Mesenchymal stem cell (in vitro differentiated cells and primary cell): Measurements from ENCODE around the gene ZNF469.
A peak's percentile ranks its signal among the peaks of the same experiment; 100 is the strongest.

Experiments used
- DNase-seq: peaks from one replicate; pipeline ENCODE4 v3.0.0-alpha.2; 2013
- H2AFZ ChIP-seq: one replicate; pipeline ENCODE4 v1.6.1; 2013; ENCODE audit warnings: low read depth, mild to moderate bottlenecking, control low read depth, inconsistent platforms, low read length, moderate library complexity
- H2AK5ac ChIP-seq: 2 replicates; pipeline ENCODE4 v1.6.1; 2013; ENCODE audit warnings: low read length, moderate library complexity, mild to moderate bottlenecking, inconsistent platforms; ENCODE audit not compliant: severe bottlenecking
- H2BK120ac ChIP-seq: one replicate; pipeline ENCODE4 v1.6.1; 2013; ENCODE audit warnings: low read depth, mild to moderate bottlenecking, inconsistent platforms, low read length, moderate library complexity
- H2BK12ac ChIP-seq, 2 experiments: one replicate each; pipeline ENCODE4 v1.6.1; 2013; ENCODE audit warnings: inconsistent platforms in 2 of 2, low read length in 2 of 2, mild to moderate bottlenecking in 2 of 2, moderate library complexity in 2 of 2, control low read depth in 1 of 2
- H2BK15ac ChIP-seq: one replicate; pipeline ENCODE4 v1.6.1; 2013; ENCODE audit warnings: mild to moderate bottlenecking, low read depth, inconsistent platforms; ENCODE audit not compliant: poor library complexity, severe bottlenecking
- H2BK5ac ChIP-seq: 2 replicates; pipeline ENCODE4 v1.6.1; 2013; ENCODE audit warnings: low read depth, mild to moderate bottlenecking, low read length, control low read depth, inconsistent platforms; ENCODE audit not compliant: poor library complexity, severe bottlenecking
- H3K14ac ChIP-seq, 2 experiments: one replicate each; pipeline ENCODE4 v1.6.1; 2013; ENCODE audit warnings: inconsistent platforms in 2 of 2, low read length in 2 of 2, control low read depth in 1 of 2, mild to moderate bottlenecking in 1 of 2, moderate library complexity in 1 of 2
- H3K18ac ChIP-seq, 2 experiments: one replicate each; pipeline ENCODE4 v1.6.1; 2013; ENCODE audit warnings: inconsistent platforms in 2 of 2, low read length in 2 of 2, control low read depth in 1 of 2, low read depth in 1 of 2, mild to moderate bottlenecking in 1 of 2
- H3K23ac ChIP-seq, 2 experiments: one replicate each; pipeline ENCODE4 v1.6.1; 2013; ENCODE audit warnings: inconsistent platforms in 2 of 2, low read length in 2 of 2, mild to moderate bottlenecking in 2 of 2, moderate library complexity in 2 of 2, control low read depth in 1 of 2
- H3K27ac ChIP-seq: 2 replicates; pipeline ENCODE4 v1.5.1; 2013; ENCODE audit warnings: mild to moderate bottlenecking, moderate library complexity, low read length, control low read depth, inconsistent platforms; ENCODE audit not compliant: poor library complexity, severe bottlenecking
- H3K27me3 ChIP-seq, 2 experiments: 2 replicates each; pipeline versions ENCODE4 v1.6.1 to v1.7.0; 2013; ENCODE audit warnings: low read length in 2 of 2, mild to moderate bottlenecking in 2 of 2, moderate library complexity in 2 of 2, control low read depth in 1 of 2, inconsistent platforms in 1 of 2; ENCODE audit not compliant: control insufficient read depth in 1 of 2, insufficient read depth in 1 of 2
- H3K36me3 ChIP-seq, 2 experiments: 2 replicates each; pipeline versions ENCODE4 v1.6.1 to v1.7.0; 2013; ENCODE audit warnings: low read length in 2 of 2, control low read depth in 1 of 2, inconsistent platforms in 1 of 2, low read depth in 1 of 2, mild to moderate bottlenecking in 1 of 2; ENCODE audit not compliant: insufficient read depth in 2 of 2, control insufficient read depth in 1 of 2
- H3K4ac ChIP-seq, 2 experiments: one replicate each; pipeline ENCODE4 v1.6.1; 2013; ENCODE audit warnings: inconsistent platforms in 2 of 2, low read length in 2 of 2, mild to moderate bottlenecking in 2 of 2, moderate library complexity in 2 of 2, control low read depth in 1 of 2, low read depth in 1 of 2
- H3K4me1 ChIP-seq: 2 replicates; pipeline ENCODE4 v1.6.1; 2013; ENCODE audit warnings: low read depth, low read length, control low read depth; ENCODE audit not compliant: control insufficient read depth, insufficient read depth
- H3K4me2 ChIP-seq: 2 replicates; pipeline ENCODE4 v1.6.1; 2013; ENCODE audit warnings: low read length, mild to moderate bottlenecking, inconsistent platforms; ENCODE audit not compliant: poor library complexity, severe bottlenecking
- H3K4me3 ChIP-seq, 2 experiments: 2 replicates each; pipeline versions ENCODE4 v1.5.1 to v1.7.0; 2013; ENCODE audit warnings: low read length in 2 of 2, mild to moderate bottlenecking in 2 of 2, control low read depth in 1 of 2, low read depth in 1 of 2; ENCODE audit not compliant: insufficient read depth in 1 of 2
- H3K79me1 ChIP-seq: replicated peaks from 2 replicates; pipeline ENCODE4 v1.6.1; 2013; ENCODE audit warnings: mild to moderate bottlenecking, control low read depth, low read length, inconsistent platforms; ENCODE audit not compliant: poor library complexity, severe bottlenecking
- H3K9ac ChIP-seq: 2 replicates; pipeline ENCODE4 v1.7.0; 2013; ENCODE audit warnings: mild to moderate bottlenecking, low read length, moderate library complexity
- H3K9me3 ChIP-seq: 2 replicates; pipeline ENCODE4 v1.7.0; 2013; ENCODE audit warnings: mild to moderate bottlenecking, low read length; ENCODE audit not compliant: control insufficient read depth
- H4K8ac ChIP-seq: one replicate; pipeline ENCODE4 v1.6.1; 2013; ENCODE audit warnings: inconsistent platforms, mild to moderate bottlenecking, low read length, moderate library complexity
- H4K91ac ChIP-seq: one replicate; pipeline ENCODE4 v1.6.1; 2013; ENCODE audit warnings: mild to moderate bottlenecking, low read length, inconsistent platforms
- WGBS: methylation state at CpG from one replicate; pipeline ENCODE4 v1.1.7; 2013; ENCODE audit warnings: mixed read lengths; 5-methylcytosine and 5-hydroxymethylcytosine counted together

Gene ZNF469

DNA sequence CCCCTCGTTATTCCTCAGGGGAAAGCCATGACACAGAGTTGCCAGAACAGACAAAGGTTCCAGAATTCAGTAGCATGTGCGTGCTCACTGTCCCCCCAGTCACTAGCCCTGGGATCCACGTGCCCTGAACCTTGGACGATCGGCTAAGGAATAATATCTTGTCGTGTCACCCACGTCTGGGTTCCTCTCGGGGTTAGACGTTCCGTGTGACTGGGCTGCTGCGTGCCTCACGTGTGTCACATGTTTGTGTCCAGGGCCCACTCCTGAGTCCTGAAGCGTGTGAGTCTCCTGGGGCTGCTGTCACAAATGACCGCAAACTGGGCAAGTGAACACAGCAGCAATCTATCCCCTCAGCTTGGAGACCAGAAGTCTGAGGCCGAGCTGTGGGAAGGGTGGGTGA lies 12.4 kb upstream of the ZNF469 start:
- Histone ChIP-seq H2BK12ac (no peak overlapping the region), H3K4me3 (no peak overlapping the region), H3K4ac (no peak overlapping the region), H2AK5ac (no peak overlapping the region), H3K27ac (no peak overlapping the region), H3K36me3 (no peaks in the 10 kb centered on the region), H2AFZ (no peak overlapping the region), H3K23ac (no peak overlapping the region), H3K14ac (no peak overlapping the region), H3K4me1 (no peaks in the 10 kb centered on the region), H4K8ac (no peak overlapping the region), H2BK120ac (no peak overlapping the region), H3K18ac (no peak overlapping the region), H3K4me2 (no peak overlapping the region), H3K27me3 (peaks cover 0 to 8% of the 10 kb centered on the region in 2 experiments), H3K9ac (no peak overlapping the region), H2BK15ac (no peak overlapping the region), H3K79me1 (no peaks in the 10 kb centered on the region), H4K91ac (no peak overlapping the region), H2BK5ac (no peak overlapping the region), H3K9me3 (no peaks in the 10 kb centered on the region)
- whole genome bisulfite sequencing, result 91% methylated on average over 15 of the region's 15 CpGs
- DNase-seq, result no peak

DNA sequence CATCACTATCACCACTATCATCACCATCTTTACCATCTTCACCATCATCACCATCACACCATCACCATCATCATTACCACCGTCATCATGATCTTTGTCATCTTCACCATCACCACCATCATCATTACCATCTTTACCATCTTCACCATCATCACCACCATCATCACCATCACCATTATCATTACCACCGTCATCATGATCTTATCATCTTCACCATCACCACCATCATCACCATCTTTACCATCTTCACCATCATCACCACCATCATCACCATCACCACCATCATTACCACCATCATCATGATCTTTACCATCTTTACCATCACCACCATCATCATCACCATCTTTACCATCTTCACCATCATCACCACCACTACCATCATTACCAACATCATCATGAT lies 10.2 kb upstream of the ZNF469 start:
- Histone ChIP-seq H2BK15ac (no peak overlapping the region), H4K8ac (no peak overlapping the region), H3K27me3 (peaks cover 0 to 8% of the 10 kb centered on the region in 2 experiments), H3K9me3 (no peaks in the 10 kb centered on the region), H3K14ac (no peak overlapping the region), H3K9ac (no peak overlapping the region), H3K23ac (no peak overlapping the region), H3K4me2 (no peak overlapping the region), H4K91ac (no peak overlapping the region), H2BK120ac (no peak overlapping the region), H3K79me1 (no peaks in the 10 kb centered on the region), H2AFZ (no peak overlapping the region), H3K18ac (no peak overlapping the region), H2BK12ac (no peak overlapping the region), H3K27ac (no peak overlapping the region), H2BK5ac (no peak overlapping the region), H3K4me3 (no peak overlapping the region), H3K4ac (no peak overlapping the region), H3K4me1 (no peaks in the 10 kb centered on the region), H2AK5ac (no peak overlapping the region), H3K36me3 (no peaks in the 10 kb centered on the region)
- WGBS, result 95% methylated on average over 2 of the region's 2 CpGs
- no peak for DNase-seq

DNA sequence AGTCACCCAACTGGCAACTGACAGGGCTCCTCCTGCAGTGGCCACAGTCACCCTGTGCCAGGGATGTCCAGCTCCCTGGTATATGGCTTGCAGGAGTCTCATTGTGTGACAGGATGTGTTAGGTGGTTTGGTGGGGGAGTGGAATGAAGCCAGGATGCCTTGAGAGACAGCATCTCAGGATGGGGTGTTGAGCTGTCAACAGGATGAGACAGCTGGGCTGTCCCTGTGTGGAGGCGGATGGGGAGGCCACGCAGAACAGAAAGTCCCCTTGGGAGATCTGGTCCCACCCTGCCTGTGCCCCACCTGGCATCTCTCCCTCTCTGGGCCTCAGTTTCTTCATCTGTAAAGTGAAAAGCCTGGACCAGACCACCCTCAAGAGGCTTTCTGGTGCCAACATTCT lies 9.5 kb upstream of the ZNF469 start:
- no peak overlapping the region for H2BK12ac ChIP-seq
- no peak for DNase-seq
- peaks cover 0 to 8% of the 10 kb centered on the region in 2 experiments for H3K27me3 ChIP-seq
- no peak overlapping the region for H3K27ac ChIP-seq
- WGBS, result 92% methylated on average over 2 of the region's 2 CpGs
- H2AFZ ChIP-seq, result no peak overlapping the region
- no peak overlapping the region for H2AK5ac ChIP-seq
- no peak overlapping the region for H4K91ac ChIP-seq
- no peak overlapping the region for H3K14ac ChIP-seq
- no peak overlapping the region for H3K18ac ChIP-seq
- no peak overlapping the region for H3K23ac ChIP-seq
- no peak overlapping the region for H4K8ac ChIP-seq
- no peaks in the 10 kb centered on the region for H3K79me1 ChIP-seq
- H3K9ac ChIP-seq, result no peak overlapping the region
- H2BK15ac ChIP-seq, result no peak overlapping the region
- H3K4me1 ChIP-seq, result peaks cover 2% of the 10 kb centered on the region
- no peak overlapping the region for H3K4me2 ChIP-seq
- H3K4ac ChIP-seq, result no peak overlapping the region
- H3K9me3 ChIP-seq, result no peaks in the 10 kb centered on the region
- no peak overlapping the region for H2BK120ac ChIP-seq
- H2BK5ac ChIP-seq, result no peak overlapping the region
- H3K36me3 ChIP-seq, result no peaks in the 10 kb centered on the region
- no peak overlapping the region for H3K4me3 ChIP-seq

DNA sequence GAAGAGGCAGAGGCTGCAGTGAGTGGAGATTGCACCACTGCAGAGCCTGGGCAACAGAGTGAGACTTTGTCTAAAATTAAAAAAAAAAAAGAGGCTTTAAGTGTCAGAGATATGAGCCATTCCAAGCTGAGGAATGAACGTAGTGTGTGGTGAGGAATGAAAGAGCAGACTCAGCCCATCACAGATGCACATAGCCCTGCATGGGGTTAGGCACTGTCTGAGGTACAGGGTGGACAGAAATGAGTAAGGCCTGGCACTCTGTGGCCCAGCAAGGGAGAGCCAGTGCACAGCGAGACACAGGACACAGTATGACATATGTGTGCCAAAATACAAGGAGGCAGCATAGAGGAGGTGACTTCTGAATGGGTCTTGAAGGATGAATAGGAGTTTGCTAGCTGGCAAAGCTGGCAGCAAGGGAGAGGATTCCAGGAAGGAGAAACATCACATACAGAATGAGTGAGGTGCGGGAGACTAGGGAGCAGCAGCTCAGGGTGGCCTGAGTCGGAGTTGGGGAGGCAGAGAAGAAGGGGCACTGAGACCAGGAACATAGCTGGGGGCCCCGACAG lies 8.7 kb upstream of the ZNF469 start:
- Histone ChIP-seq H4K91ac (no peak overlapping the region), H3K4me2 (no peak overlapping the region), H3K27me3 (peaks cover 0 to 8% of the 10 kb centered on the region in 2 experiments), H3K23ac (no peak overlapping the region), H3K27ac (no peak overlapping the region), H3K4ac (no peak overlapping the region), H3K9ac (no peak overlapping the region), H2BK12ac (no peak overlapping the region), H3K36me3 (no peaks in the 10 kb centered on the region), H3K18ac (no peak overlapping the region), H3K4me1 (peaks cover 4% of the 10 kb centered on the region), H3K9me3 (no peaks in the 10 kb centered on the region), H2AK5ac (no peak overlapping the region), H4K8ac (no peak overlapping the region), H3K14ac (peak overlapping the region in 1 of 2 experiments; percentile 31), H2AFZ (no peak overlapping the region), H2BK5ac (no peak overlapping the region), H3K4me3 (no peak overlapping the region), H2BK15ac (no peak overlapping the region), H3K79me1 (no peaks in the 10 kb centered on the region), H2BK120ac (no peak overlapping the region)
- 88% methylated on average over 5 of the region's 5 CpGs for WGBS
- DNase-seq, result no peak
